HepG2 (cell line): ENCODE results near the gene ERCC4. TPM values are rescaled to one million over a fixed set of nuclear protein-coding genes. Genes with fewer than 3 reads are reported as not detected.

Experiments
- AGO2 ChIP-seq: fragments of 200-400 bp; formaldehyde crosslinking; optimal IDR thresholded peaks from 2 replicates; pipeline ENCODE3; 2017; ENCODE audit warnings: mild to moderate bottlenecking, low read depth, low read length, moderate library complexity
- GATAD1 ChIP-seq: IDR thresholded peaks from 2 replicates; pipeline ENCODE4 v1.6.1; 2016; ENCODE audit warnings: missing genetic modification reagents, missing compliant biosample characterization
- GFI1 ChIP-seq: sonication (generic); formaldehyde crosslinking; IDR thresholded peaks from 2 replicates; pipeline ENCODE4 v1.5.0; 2020; ENCODE audit warnings: missing genetic modification reagents, mild to moderate bottlenecking, borderline replicate concordance
- GTF3A ChIP-seq: sonication (generic); formaldehyde crosslinking; conservative IDR thresholded peaks from 2 replicates; pipeline ENCODE4 v1.4.0; 2020; ENCODE audit warnings: mild to moderate bottlenecking, missing genetic modification reagents
- HMGA1 ChIP-seq: sonication (generic); formaldehyde crosslinking; conservative IDR thresholded peaks from 2 replicates; pipeline ENCODE4 v1.4.0; 2020; ENCODE audit warnings: missing genetic modification reagents
- JARID2 ChIP-seq: sonication (generic); formaldehyde crosslinking; IDR thresholded peaks from 2 replicates; pipeline ENCODE4 v1.8.1; 2023; ENCODE audit warnings: missing genetic modification reagents, inconsistent platforms; ENCODE audit not compliant: insufficient replicate concordance
- KAT8 ChIP-seq: IDR thresholded peaks from 2 replicates; pipeline ENCODE4 v1.6.1; 2016; ENCODE audit warnings: missing genetic modification reagents, missing compliant biosample characterization
- KLF11 ChIP-seq: IDR thresholded peaks from 2 replicates; pipeline ENCODE4 v1.6.1; 2016; ENCODE audit warnings: missing compliant biosample characterization
- KLF13 ChIP-seq: sonication (generic); formaldehyde crosslinking; IDR thresholded peaks from 2 replicates; pipeline ENCODE4 v1.4.0; 2020; ENCODE audit warnings: mild to moderate bottlenecking, missing genetic modification reagents
- MAZ ChIP-seq, 2 experiments: sonication (generic) in 1 of 2; formaldehyde crosslinking in 1 of 2; IDR thresholded peaks; 2 replicates each; pipeline versions ENCODE4 v1.5.0 to v1.6.1; 2012 to 2020; ENCODE audit warnings: low read depth in 2 of 2, mild to moderate bottlenecking in 2 of 2, borderline replicate concordance in 1 of 2, improper control_type of control experiment in 1 of 2, low read length in 1 of 2, missing genetic modification reagents in 1 of 2, moderate library complexity in 1 of 2
- NR1H2 ChIP-seq: sonication (generic); formaldehyde crosslinking; IDR thresholded peaks from 2 replicates; pipeline ENCODE4 v1.8.1; 2022; ENCODE audit warnings: low read depth, missing genetic modification reagents, borderline replicate concordance
- NR2F1 ChIP-seq, 2 experiments: fragments of 450-650 bp in 1 of 2; formaldehyde crosslinking in 1 of 2; IDR thresholded peaks; 2 replicates each; pipeline versions ENCODE4 v1.5.0 to v1.6.1; 2016 to 2020; ENCODE audit warnings: mild to moderate bottlenecking in 1 of 2, missing compliant biosample characterization in 1 of 2, missing genetic modification reagents in 1 of 2, moderate library complexity in 1 of 2
- PHF21A ChIP-seq: sonication (generic); formaldehyde crosslinking; IDR thresholded peaks from 2 replicates; pipeline ENCODE4 v1.5.0; 2020; ENCODE audit warnings: mild to moderate bottlenecking, missing genetic modification reagents
- PLRG1 ChIP-seq: fragments of 450-650 bp; conservative IDR thresholded peaks from 2 replicates; pipeline ENCODE4 v1.6.1; 2016
- TBX2 ChIP-seq: sonication (generic); formaldehyde crosslinking; IDR thresholded peaks from 2 replicates; pipeline ENCODE4 v1.5.0; 2020; ENCODE audit warnings: missing genetic modification reagents, mild to moderate bottlenecking, borderline replicate concordance
- XBP1 ChIP-seq: sonication (generic); formaldehyde crosslinking; IDR thresholded peaks from 2 replicates; pipeline ENCODE4 v1.5.0; 2020; ENCODE audit warnings: missing genetic modification reagents
- ZFP1 ChIP-seq: IDR thresholded peaks from 2 replicates; pipeline ENCODE4 v1.6.1; 2016
- ZGPAT ChIP-seq: IDR thresholded peaks from 2 replicates; pipeline ENCODE4 v1.6.1; 2016; ENCODE audit warnings: mild to moderate bottlenecking
- ZNF510 ChIP-seq: sonication (generic); formaldehyde crosslinking; IDR thresholded peaks from 2 replicates; pipeline ENCODE4 v1.4.0; 2020; ENCODE audit warnings: low read depth, mild to moderate bottlenecking, missing genetic modification reagents
- ZNF512 ChIP-seq: sonication (generic); formaldehyde crosslinking; IDR thresholded peaks from 2 replicates; pipeline ENCODE4 v1.4.0; 2020; ENCODE audit warnings: mild to moderate bottlenecking, missing genetic modification reagents
- ZNF841 ChIP-seq: sonication (generic); formaldehyde crosslinking; IDR thresholded peaks from 2 replicates; pipeline ENCODE4 v1.8.1; 2023; ENCODE audit warnings: missing genetic modification reagents, borderline replicate concordance
- ZSCAN29 ChIP-seq: sonication (generic); formaldehyde crosslinking; conservative IDR thresholded peaks from 2 replicates; pipeline ENCODE4 v1.4.0; 2020; ENCODE audit warnings: mild to moderate bottlenecking, missing genetic modification reagents
- polyA plus RNA-seq, 8 experiments: library from polyadenylated mRNA; depleted of rRNA in 3 of 8; stranded (reverse) in 7 of 8; unstranded in 1 of 8; fragments of >200 nt; fragmentation: Illumina TruSeq in 4 of 8; extraction: Trizol in 4 of 8; gene quantifications; 2 replicates each; pipeline versions ENCODE4 v1.2.1 to v1.2.3, GENCODE V29; 2011 to 2016; ENCODE audit warnings: low read depth in 4 of 8, missing spikeins in 1 of 8, mixed read lengths in 1 of 8; ENCODE audit not compliant: insufficient read depth in 1 of 8
- total RNA-seq, 5 experiments: library from RNA; depleted of rRNA; stranded (reverse); fragments of >200 nt; fragmentation: Illumina TruSeq; extraction: Trizol; gene quantifications; 2 replicates each; pipeline ENCODE4 v1.2.3, GENCODE V29; 2016; ENCODE audit warnings: low read depth in 1 of 5
- TF ChIP-seq, protein P1 (sequence below): sonication (generic); formaldehyde crosslinking; IDR thresholded peaks from 2 replicates; pipeline ENCODE4 v1.4.0; 2020; ENCODE audit warnings: missing genetic modification reagents, mild to moderate bottlenecking, borderline replicate concordance

ERCC4 gene
- total and polyA plus RNA-seq, 2 of the 13 experiments (the other 11 are each of a cell fraction or from before 2014, with no cell fraction given) = 5.4 to 15.2 TPM

DNA sequence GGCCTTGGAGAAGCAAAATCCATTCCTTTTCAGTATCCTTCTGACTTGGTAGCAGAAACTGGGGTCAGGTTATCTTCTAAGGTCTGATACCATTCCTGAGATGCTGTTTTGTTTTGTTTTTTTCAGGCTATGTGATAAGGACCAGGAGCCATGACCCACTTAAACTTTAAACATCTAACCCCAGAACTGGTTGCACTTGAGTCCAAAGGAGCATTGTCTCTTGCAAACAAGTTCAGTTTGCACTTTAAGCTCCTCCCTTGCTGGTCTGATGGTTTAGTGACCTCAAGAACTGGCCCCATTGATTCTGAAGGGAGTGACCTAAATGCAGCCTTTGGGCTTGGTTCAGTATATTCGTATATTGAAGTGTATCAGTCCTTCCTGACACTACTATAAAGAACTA lies 75.2 kb downstream of the ERCC4 start (continued):
- TF ChIP-seq TBX2 (CRISPR knock-in tag) = no peak
- no peak for TF ChIP-seq XBP1 (CRISPR knock-in tag)
- TF ChIP-seq GFI1 (CRISPR knock-in tag) = no peak
- TF ChIP-seq PLRG1 = no peak
- no peak for TF ChIP-seq ZNF841 (CRISPR knock-in tag)
- no peak for TF ChIP-seq MAZ (IDR thresholded peaks at IDR 0.05; ENCODE audit: borderline replicate concordance, low read depth, low read length)
- peak; percentile 32; the same call in 1 of the 2 replicates for TF ChIP-seq MAZ (CRISPR knock-in tag; IDR thresholded peaks at IDR 0.05; ENCODE audit: low read depth)
- TF ChIP-seq, protein P1, sequence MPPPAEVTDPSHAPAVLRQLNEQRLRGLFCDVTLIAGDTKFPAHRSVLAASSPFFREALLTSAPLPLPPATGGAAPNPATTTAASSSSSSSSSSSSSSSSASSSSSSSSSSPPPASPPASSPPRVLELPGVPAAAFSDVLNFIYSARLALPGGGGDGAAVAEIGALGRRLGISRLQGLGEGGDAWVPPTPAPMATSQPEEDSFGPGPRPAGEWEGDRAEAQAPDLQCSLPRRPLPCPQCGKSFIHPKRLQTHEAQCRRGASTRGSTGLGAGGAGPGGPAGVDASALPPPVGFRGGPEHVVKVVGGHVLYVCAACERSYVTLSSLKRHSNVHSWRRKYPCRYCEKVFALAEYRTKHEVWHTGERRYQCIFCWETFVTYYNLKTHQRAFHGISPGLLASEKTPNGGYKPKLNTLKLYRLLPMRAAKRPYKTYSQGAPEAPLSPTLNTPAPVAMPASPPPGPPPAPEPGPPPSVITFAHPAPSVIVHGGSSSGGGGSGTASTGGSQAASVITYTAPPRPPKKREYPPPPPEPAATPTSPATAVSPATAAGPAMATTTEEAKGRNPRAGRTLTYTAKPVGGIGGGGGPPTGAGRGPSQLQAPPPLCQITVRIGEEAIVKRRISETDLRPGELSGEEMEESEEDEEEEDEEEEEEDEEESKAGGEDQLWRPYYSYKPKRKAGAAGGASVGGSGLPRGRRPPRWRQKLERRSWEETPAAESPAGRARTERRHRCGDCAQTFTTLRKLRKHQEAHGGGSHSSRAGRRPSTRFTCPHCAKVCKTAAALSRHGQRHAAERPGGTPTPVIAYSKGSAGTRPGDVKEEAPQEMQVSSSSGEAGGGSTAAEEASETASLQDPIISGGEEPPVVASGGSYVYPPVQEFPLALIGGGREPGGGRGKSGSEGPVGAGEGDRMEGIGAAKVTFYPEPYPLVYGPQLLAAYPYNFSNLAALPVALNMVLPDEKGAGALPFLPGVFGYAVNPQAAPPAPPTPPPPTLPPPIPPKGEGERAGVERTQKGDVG (CRISPR knock-in tag) = no peak
- no peak for TF ChIP-seq GTF3A (CRISPR knock-in tag)
- no peak for TF ChIP-seq HMGA1 (CRISPR knock-in tag)
- TF ChIP-seq NR1H2 (CRISPR knock-in tag) = no peak
- no peak for TF ChIP-seq KLF11 (CRISPR knock-in tag)
- no peak for TF ChIP-seq ZNF510 (CRISPR knock-in tag)
- no peak for TF ChIP-seq ZNF512 (CRISPR knock-in tag)
- 0 out of 2 replicates have a peak, but pooled peaks have one; percentile 35 for TF ChIP-seq PHF21A (CRISPR knock-in tag)
- TF ChIP-seq NR2F1 (CRISPR knock-in tag; IDR thresholded peaks at IDR 0.05) = peak; percentile 34 to 83; a peak in 3 of 4 replicates
- no peak for TF ChIP-seq GATAD1 (CRISPR knock-in tag)
- no peak for TF ChIP-seq ZGPAT (CRISPR knock-in tag)
- TF ChIP-seq AGO2 = no peak
- no peak for TF ChIP-seq ZFP1 (CRISPR knock-in tag)
- TF ChIP-seq KAT8 (CRISPR knock-in tag) = no peak
- TF ChIP-seq ZSCAN29 (CRISPR knock-in tag) = no peak
- no peak for TF ChIP-seq JARID2 (CRISPR knock-in tag)
- TF ChIP-seq KLF13 = no peak
